K562 (cell line): ENCODE data around the gene CD36. TPM values are rescaled to one million over a fixed set of nuclear protein-coding genes. Genes with fewer than 3 reads are reported as not detected.

Experiments used
- ATAC-seq: fragments of 200-7000 bp; cut with Tn5 transposase; 3 replicates; pipeline ENCODE4 v1.9.1; 2020; ENCODE audit warnings: moderate library complexity
- BruUV-seq: library from RNA; stranded (reverse); fragments of 400-500 nt; replicated peaks from 2 replicates; lab custom pipeline; 2021; lab: Mats Ljungman, UMichigan
- CTCF ChIA-PET: fragments of 300-600 bp; formaldehyde crosslinking; extraction: SDS; loops from one replicate; lab custom pipeline; 2021; ENCODE audit warnings: low intra/inter-chr PET ratio; lab: Yijun Ruan, JAX
- POLR2A ChIA-PET: fragments of 300-600, 350-650 bp; sonication (Branson Sonifier 250); formaldehyde crosslinking; extraction: SDS; loops from one replicate; lab custom pipeline; 2021; ENCODE audit warnings: antibody characterized with exemption, inconsistent platforms; lab: Yijun Ruan, JAX
- DNase-seq, 4 experiments: peaks; one replicate each; pipeline versions ENCODE4 v3.0.0 to v3.0.0-alpha.2; 2011 to 2018; ENCODE audit warnings: low spot score in 3 of 4, mixed read lengths in 3 of 4; ENCODE audit errors: extremely low read depth in 1 of 4
- FAIRE-seq: peaks from 2 replicates; lab custom pipeline; 2011; peaks lifted over from hg19 to GRCh38; lab: Jason Lieb, UNC
- H2AFZ ChIP-seq: 2 replicates; pipeline ENCODE4 v1.6.0; 2011; ENCODE audit warnings: low read depth, low read length, control low read depth, inconsistent platforms
- H3K27ac ChIP-seq: fragments of 200-600 bp; 3 replicates; pipeline ENCODE4 v1.8.0; 2011; ENCODE audit warnings: low read depth, mild to moderate bottlenecking, control low read depth, inconsistent platforms, low read length, moderate library complexity, mixed read lengths; ENCODE audit errors: extremely low read depth
- H3K27me3 ChIP-seq, 2 experiments: fragments of 300-600 bp in 1 of 2; 2 replicates in 1 of 2; 3 replicates in 1 of 2; pipeline versions ENCODE4 v1.6.0 to v1.8.0; 2011; ENCODE audit warnings: inconsistent platforms in 2 of 2, low read length in 2 of 2, mild to moderate bottlenecking in 1 of 2, mixed read lengths in 1 of 2, moderate library complexity in 1 of 2; ENCODE audit not compliant: control insufficient read depth in 2 of 2, insufficient read depth in 2 of 2
- H3K36me3 ChIP-seq: fragments of 300-600 bp; 3 replicates; pipeline ENCODE4 v1.8.0; 2011; ENCODE audit warnings: mild to moderate bottlenecking, low read length, inconsistent platforms; ENCODE audit not compliant: control insufficient read depth, insufficient read depth
- H3K4me1 ChIP-seq, 2 experiments: fragments of 200-600 bp in 1 of 2; replicated peaks in 1 of 2; 2 replicates in 1 of 2; 3 replicates in 1 of 2; pipeline versions ENCODE4 v1.5.1 to v1.8.0; 2011; ENCODE audit warnings: inconsistent platforms in 2 of 2, low read length in 2 of 2, mild to moderate bottlenecking in 1 of 2, mixed read lengths in 1 of 2, moderate library complexity in 1 of 2; ENCODE audit not compliant: control insufficient read depth in 2 of 2, insufficient read depth in 2 of 2
- H3K4me2 ChIP-seq: 2 replicates; pipeline ENCODE4 v1.6.1; 2011; ENCODE audit warnings: low read length, control low read depth, inconsistent platforms, mixed read lengths; ENCODE audit not compliant: insufficient read depth
- H3K4me3 ChIP-seq: fragments of 200-600 bp; sonication (generic), shearing (Covaris generic); 2 replicates; pipeline ENCODE4 v1.5.1; 2016; ENCODE audit warnings: control low read depth, inconsistent platforms
- H3K79me2 ChIP-seq: fragments of 200-600 bp; 3 replicates; pipeline ENCODE4 v1.8.0; 2011; ENCODE audit warnings: low read length, inconsistent platforms; ENCODE audit not compliant: control insufficient read depth, insufficient read depth
- H3K9ac ChIP-seq, 2 experiments: 2 replicates each; pipeline versions ENCODE4 v1.6.0 to v1.6.1; 2011; ENCODE audit warnings: low read depth in 2 of 2, low read length in 2 of 2, control low read depth in 1 of 2, inconsistent platforms in 1 of 2, mild to moderate bottlenecking in 1 of 2, mixed read lengths in 1 of 2; ENCODE audit not compliant: insufficient read depth in 1 of 2
- H3K9me1 ChIP-seq: one replicate; pipeline ENCODE4 v1.6.0; 2011; ENCODE audit warnings: inconsistent platforms, mild to moderate bottlenecking, low read length, moderate library complexity; ENCODE audit not compliant: control insufficient read depth, insufficient read depth
- H3K9me3 ChIP-seq: replicated peaks from 2 replicates; pipeline ENCODE4 v1.5.1; 2011; ENCODE audit warnings: low read depth, low read length, inconsistent platforms; ENCODE audit not compliant: control insufficient read depth, insufficient read depth
- H4K20me1 ChIP-seq: replicated peaks from 2 replicates; pipeline ENCODE4 v1.6.1; 2011; ENCODE audit warnings: low read length, inconsistent platforms, mixed read lengths; ENCODE audit not compliant: control insufficient read depth, insufficient read depth
- CCAR2 ChIP-seq: fragments of 200-400 bp; formaldehyde crosslinking; IDR thresholded peaks from 2 replicates; pipeline ENCODE4 v1.6.1; 2017; ENCODE audit warnings: mild to moderate bottlenecking, low read depth, low read length
- GABPA ChIP-seq: fragments of 200-800 bp; sonication (Bioruptor generic); conservative IDR thresholded peaks from 2 replicates; pipeline ENCODE4 v1.6.1; 2016; ENCODE audit warnings: low read depth, missing genetic modification characterization, missing compliant biosample characterization
- PCBP1 ChIP-seq: fragments of 200-400 bp; formaldehyde crosslinking; IDR thresholded peaks from 2 replicates; pipeline ENCODE4 v1.6.1; 2018; ENCODE audit warnings: mild to moderate bottlenecking, low read depth, low read length; ENCODE audit not compliant: poor library complexity, severe bottlenecking
- PHF8 ChIP-seq: fragments of 200-600 bp; sonication (generic); IDR thresholded peaks from 2 replicates; pipeline ENCODE4 v1.6.1; 2012; ENCODE audit warnings: mixed run types, mild to moderate bottlenecking, inconsistent platforms, low read length, moderate library complexity, borderline replicate concordance
- STAT5B ChIP-seq: fragments of 250-450 bp; sonication (Bioruptor Pico); IDR thresholded peaks from 2 replicates; pipeline ENCODE4 v1.8.0; 2021; ENCODE audit warnings: mild to moderate bottlenecking, inconsistent platforms
- WGBS: fragments of 100-300 bp; shearing (Covaris generic); methylation state at CpG from one replicate; pipeline ENCODE4 v1.1.6; 2016; ENCODE audit warnings: low coverage, mixed read lengths; ENCODE audit not compliant: insufficient coverage; ENCODE audit errors: missing lambda C conversion rate; 5-methylcytosine and 5-hydroxymethylcytosine counted together
- in situ Hi-C: fragments of 300-500 bp; cut with MboI; formaldehyde crosslinking; loops from 4 replicates; pipeline ENCODE4 v1.15.0; 2018; ENCODE audit warnings: inconsistent platforms, mixed read lengths
- intact Hi-C: fragments of 100-400 bp; cut with micrococcal nuclease; formaldehyde crosslinking; loops from 2 replicates; pipeline ENCODE4 v1.14.2; 2022
- polyA plus RNA-seq, 8 experiments: library from polyadenylated mRNA; depleted of rRNA in 4 of 8; stranded (reverse) in 5 of 8; unstranded in 3 of 8; fragments of >200 nt; fragmentation: Nextera tagmentation in 2 of 8; fragmentation: Illumina TruSeq in 1 of 8; extraction: Ambion mirVana in 2 of 8; extraction: Trizol in 1 of 8; gene quantifications; 2 replicates each; pipeline versions ENCODE4 v1.2.1 to v1.2.3, GENCODE V29; 2011 to 2014; ENCODE audit warnings: inconsistent platforms in 1 of 8, missing spikeins in 1 of 8
- total RNA-seq, 7 experiments: library from RNA; depleted of rRNA in 6 of 7; stranded (reverse); fragments of >200 nt in 6 of 7; fragmentation: Illumina TruSeq in 2 of 7; extraction: Trizol in 2 of 7; gene quantifications; 2 replicates each; pipeline versions ENCODE4 v1.2.1 to v1.2.3, GENCODE V29; 2011 to 2021; ENCODE audit warnings: low replicate concordance in 1 of 7
- TF ChIP-seq, protein P1 (sequence below): fragments of 450-650 bp; formaldehyde crosslinking; IDR thresholded peaks from 2 replicates; pipeline ENCODE4 v1.4.0; 2020; ENCODE audit warnings: mild to moderate bottlenecking, moderate library complexity
- TF ChIP-seq, protein P2 (sequence below), 2 experiments: fragments of 450-650 bp; conservative IDR thresholded peaks; 2 replicates each; pipeline ENCODE4 v1.6.1; 2017; ENCODE audit warnings: mild to moderate bottlenecking in 2 of 2, moderate library complexity in 2 of 2
- TF ChIP-seq, protein P3 (sequence below): IDR thresholded peaks from 2 replicates; pipeline ENCODE4 v1.6.1; 2012; ENCODE audit warnings: low read depth, low read length, improper control_type of control experiment, borderline replicate concordance
- TF ChIP-seq, protein P4 (sequence below): sonication (generic); formaldehyde crosslinking; IDR thresholded peaks from 2 replicates; pipeline ENCODE4 v1.4.0; 2020; ENCODE audit warnings: mild to moderate bottlenecking, missing genetic modification reagents
- TF ChIP-seq, protein P5 (sequence below): conservative IDR thresholded peaks from 2 replicates; pipeline ENCODE4 v1.6.1; 2011; ENCODE audit warnings: low read depth, mild to moderate bottlenecking, low read length; ENCODE audit not compliant: control insufficient read depth
- TF ChIP-seq, protein P6 (sequence below): sonication (generic); formaldehyde crosslinking; IDR thresholded peaks from 2 replicates; pipeline ENCODE4 v1.8.1; 2022; ENCODE audit warnings: missing genetic modification reagents

The CD36 gene
- total and polyA plus RNA-seq, 9 of the 15 experiments (the other 6 are each of a cell fraction or from before 2014, with no cell fraction given): 0.09 to 4.0 (median 0.42) TPM

DNA sequence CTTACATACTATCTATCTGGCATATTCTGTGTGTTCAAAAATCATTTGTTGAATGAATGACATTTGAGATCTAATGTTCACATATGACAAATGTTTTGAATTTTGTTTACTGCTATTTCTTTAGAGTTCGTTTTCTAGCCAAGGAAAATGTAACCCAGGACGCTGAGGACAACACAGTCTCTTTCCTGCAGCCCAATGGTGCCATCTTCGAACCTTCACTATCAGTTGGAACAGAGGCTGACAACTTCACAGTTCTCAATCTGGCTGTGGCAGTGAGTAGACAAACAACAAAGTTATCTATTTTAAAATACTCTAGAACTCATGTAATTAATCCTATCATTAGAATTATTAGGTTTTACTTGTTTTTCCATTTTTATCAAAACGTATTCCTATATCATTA is 22.5 kb downstream of the CD36 start:
- intact Hi-C loops: no loop called here
- 3% methylated on average over 4 of the region's 4 CpGs for WGBS
- no peaks in the 10 kb centered on the region for H3K36me3 ChIP-seq
- TF ChIP-seq PCBP1 (no peak), STAT5B (CRISPR knock-in tag) (no peak), CCAR2 (no peak), GABPA (tag) (no peak), PHF8 (no peak)
- TF ChIP-seq, protein P1, sequence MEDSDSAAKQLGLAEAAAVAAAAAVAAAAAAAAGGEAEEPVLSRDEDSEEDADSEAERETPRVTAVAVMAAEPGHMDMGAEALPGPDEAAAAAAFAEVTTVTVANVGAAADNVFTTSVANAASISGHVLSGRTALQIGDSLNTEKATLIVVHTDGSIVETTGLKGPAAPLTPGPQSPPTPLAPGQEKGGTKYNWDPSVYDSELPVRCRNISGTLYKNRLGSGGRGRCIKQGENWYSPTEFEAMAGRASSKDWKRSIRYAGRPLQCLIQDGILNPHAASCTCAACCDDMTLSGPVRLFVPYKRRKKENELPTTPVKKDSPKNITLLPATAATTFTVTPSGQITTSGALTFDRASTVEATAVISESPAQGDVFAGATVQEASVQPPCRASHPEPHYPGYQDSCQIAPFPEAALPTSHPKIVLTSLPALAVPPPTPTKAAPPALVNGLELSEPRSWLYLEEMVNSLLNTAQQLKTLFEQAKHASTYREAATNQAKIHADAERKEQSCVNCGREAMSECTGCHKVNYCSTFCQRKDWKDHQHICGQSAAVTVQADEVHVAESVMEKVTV (CRISPR knock-in tag): no peak
- TF ChIP-seq, protein P2, sequence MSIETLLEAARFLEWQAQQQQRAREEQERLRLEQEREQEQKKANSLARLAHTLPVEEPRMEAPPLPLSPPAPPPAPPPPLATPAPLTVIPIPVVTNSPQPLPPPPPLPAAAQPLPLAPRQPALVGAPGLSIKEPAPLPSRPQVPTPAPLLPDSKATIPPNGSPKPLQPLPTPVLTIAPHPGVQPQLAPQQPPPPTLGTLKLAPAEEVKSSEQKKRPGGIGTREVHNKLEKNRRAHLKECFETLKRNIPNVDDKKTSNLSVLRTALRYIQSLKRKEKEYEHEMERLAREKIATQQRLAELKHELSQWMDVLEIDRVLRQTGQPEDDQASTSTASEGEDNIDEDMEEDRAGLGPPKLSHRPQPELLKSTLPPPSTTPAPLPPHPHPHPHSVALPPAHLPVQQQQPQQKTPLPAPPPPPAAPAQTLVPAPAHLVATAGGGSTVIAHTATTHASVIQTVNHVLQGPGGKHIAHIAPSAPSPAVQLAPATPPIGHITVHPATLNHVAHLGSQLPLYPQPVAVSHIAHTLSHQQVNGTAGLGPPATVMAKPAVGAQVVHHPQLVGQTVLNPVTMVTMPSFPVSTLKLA (conservative IDR thresholded peaks at IDR 0.05): no peak
- TF ChIP-seq, protein P3, sequence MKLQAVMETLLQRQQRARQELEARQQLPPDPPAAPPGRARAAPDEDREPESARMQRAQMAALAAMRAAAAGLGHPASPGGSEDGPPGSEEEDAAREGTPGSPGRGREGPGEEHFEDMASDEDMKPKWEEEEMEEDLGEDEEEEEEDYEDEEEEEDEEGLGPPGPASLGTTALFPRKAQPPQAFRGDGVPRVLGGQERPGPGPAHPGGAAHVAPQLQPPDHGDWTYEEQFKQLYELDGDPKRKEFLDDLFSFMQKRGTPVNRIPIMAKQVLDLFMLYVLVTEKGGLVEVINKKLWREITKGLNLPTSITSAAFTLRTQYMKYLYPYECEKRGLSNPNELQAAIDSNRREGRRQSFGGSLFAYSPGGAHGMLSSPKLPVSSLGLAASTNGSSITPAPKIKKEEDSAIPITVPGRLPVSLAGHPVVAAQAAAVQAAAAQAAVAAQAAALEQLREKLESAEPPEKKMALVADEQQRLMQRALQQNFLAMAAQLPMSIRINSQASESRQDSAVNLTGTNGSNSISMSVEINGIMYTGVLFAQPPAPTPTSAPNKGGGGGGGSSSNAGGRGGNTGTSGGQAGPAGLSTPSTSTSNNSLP: no peak
- TF ChIP-seq, protein P4, sequence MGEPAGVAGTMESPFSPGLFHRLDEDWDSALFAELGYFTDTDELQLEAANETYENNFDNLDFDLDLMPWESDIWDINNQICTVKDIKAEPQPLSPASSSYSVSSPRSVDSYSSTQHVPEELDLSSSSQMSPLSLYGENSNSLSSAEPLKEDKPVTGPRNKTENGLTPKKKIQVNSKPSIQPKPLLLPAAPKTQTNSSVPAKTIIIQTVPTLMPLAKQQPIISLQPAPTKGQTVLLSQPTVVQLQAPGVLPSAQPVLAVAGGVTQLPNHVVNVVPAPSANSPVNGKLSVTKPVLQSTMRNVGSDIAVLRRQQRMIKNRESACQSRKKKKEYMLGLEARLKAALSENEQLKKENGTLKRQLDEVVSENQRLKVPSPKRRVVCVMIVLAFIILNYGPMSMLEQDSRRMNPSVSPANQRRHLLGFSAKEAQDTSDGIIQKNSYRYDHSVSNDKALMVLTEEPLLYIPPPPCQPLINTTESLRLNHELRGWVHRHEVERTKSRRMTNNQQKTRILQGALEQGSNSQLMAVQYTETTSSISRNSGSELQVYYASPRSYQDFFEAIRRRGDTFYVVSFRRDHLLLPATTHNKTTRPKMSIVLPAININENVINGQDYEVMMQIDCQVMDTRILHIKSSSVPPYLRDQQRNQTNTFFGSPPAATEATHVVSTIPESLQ: no peak
- TF ChIP-seq, protein P5, sequence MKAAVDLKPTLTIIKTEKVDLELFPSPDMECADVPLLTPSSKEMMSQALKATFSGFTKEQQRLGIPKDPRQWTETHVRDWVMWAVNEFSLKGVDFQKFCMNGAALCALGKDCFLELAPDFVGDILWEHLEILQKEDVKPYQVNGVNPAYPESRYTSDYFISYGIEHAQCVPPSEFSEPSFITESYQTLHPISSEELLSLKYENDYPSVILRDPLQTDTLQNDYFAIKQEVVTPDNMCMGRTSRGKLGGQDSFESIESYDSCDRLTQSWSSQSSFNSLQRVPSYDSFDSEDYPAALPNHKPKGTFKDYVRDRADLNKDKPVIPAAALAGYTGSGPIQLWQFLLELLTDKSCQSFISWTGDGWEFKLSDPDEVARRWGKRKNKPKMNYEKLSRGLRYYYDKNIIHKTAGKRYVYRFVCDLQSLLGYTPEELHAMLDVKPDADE: no peak
- TF ChIP-seq, protein P6, sequence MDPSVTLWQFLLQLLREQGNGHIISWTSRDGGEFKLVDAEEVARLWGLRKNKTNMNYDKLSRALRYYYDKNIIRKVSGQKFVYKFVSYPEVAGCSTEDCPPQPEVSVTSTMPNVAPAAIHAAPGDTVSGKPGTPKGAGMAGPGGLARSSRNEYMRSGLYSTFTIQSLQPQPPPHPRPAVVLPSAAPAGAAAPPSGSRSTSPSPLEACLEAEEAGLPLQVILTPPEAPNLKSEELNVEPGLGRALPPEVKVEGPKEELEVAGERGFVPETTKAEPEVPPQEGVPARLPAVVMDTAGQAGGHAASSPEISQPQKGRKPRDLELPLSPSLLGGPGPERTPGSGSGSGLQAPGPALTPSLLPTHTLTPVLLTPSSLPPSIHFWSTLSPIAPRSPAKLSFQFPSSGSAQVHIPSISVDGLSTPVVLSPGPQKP (CRISPR knock-in tag): no peak

More for the DNA sequence above, 22.5 kb downstream of the CD36 start:
- H4K20me1 ChIP-seq: no peaks in the 10 kb centered on the region
- no peak overlapping the region for H2AFZ ChIP-seq
- BruUV-seq: no TSS peak
- no peak overlapping the region for H3K4me3 ChIP-seq
- POLR2A ChIA-PET: no interaction called here
- H3K9ac ChIP-seq: no peak overlapping the region
- no peaks in the 10 kb centered on the region for H3K9me1 ChIP-seq
- DNase-seq (no peak), FAIRE-seq (no peak), ATAC-seq (no peak)
- no peaks in the 10 kb centered on the region for H3K4me1 ChIP-seq
- H3K9me3 ChIP-seq: no peaks in the 10 kb centered on the region
- no peak overlapping the region for H3K4me2 ChIP-seq
- in situ Hi-C loops: no loop called here
- H3K79me2 ChIP-seq: no peaks in the 10 kb centered on the region
- no peaks in the 10 kb centered on the region for H3K27me3 ChIP-seq
- CTCF ChIA-PET: no interaction called here
- H3K27ac ChIP-seq: no peak overlapping the region
